HG03439 (cell line): ENCODE measurements around the gene BLVRA.
"Not testable (repeated sequence)": the region's sequence is repeated elsewhere in the genome, so short reads cannot be mapped to it uniquely, and the experiment has no call there.

Source experiments
- ATAC-seq: cut with Tn5 transposase; IDR thresholded peaks from one replicate; pipeline ENCODE4 v1.9.1; 2021; ENCODE audit warnings: mild to moderate bottlenecking, moderate library complexity; ENCODE audit not compliant: unreplicated experiment

Gene BLVRA

GRCh38 chr7:43768887-43769272 is 10.4 kb downstream of the BLVRA start:
- ATAC-seq: no peak

GRCh38 chr7:43769281-43769680 is 10.8 kb downstream of the BLVRA start:
- ATAC-seq: no peak

- ATAC-seq: no peak
Measured at GRCh38 chr7:43769791-43770465, 11.4 kb downstream of the BLVRA start.

GRCh38 chr7:43771128-43771527 is 12.6 kb downstream of the BLVRA start:
- ATAC-seq: no peak

GRCh38 chr7:43771573-43771972 is 13.1 kb downstream of the BLVRA start:
- no peak for ATAC-seq

GRCh38 chr7:43773268-43773667 is 14.8 kb downstream of the BLVRA start:
- ATAC-seq: not testable (repeated sequence)

- not testable (repeated sequence) for ATAC-seq
Measured at GRCh38 chr7:43775255-43775654, 16.8 kb downstream of the BLVRA start.

GRCh38 chr7:43778293-43779044 is 20.0 kb downstream of the BLVRA start:
- ATAC-seq: not testable (repeated sequence)

DNA sequence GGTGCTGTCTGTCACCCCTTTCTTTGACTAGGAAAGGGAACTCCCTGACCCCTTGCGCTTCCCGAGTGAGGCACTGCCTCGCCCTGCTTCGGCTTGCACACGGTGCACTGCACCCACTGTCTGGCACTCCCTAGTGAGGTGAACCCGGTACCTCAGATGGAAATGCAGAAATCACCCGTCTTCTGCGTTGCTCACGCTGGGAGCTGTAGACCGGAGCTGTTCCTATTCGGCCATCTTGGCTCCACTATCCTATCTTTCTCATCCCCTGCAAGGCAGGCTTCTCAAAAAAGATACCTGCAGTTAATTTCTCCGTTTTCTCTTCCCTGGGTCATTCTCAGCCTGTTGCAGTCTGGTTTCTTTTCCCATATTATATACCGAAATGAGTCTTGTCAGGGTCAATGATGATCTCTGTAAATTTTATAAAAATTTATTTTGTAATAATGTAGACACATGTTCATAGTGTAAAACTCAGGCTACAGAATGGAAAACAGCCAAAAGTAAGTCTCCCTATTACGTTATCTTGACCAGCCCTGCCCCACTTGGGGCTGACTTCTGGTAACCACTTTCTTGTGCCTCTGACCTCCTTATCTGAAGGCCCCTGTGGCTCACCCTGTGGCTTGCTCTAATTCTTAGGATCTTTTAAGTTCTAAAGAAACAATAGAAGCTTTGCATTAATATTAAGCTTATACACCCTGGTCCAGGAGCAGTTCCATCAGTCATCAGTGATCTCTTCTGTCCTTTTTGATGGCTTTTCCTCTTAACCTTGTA is 20.7 kb downstream of the BLVRA start:
- no peak for ATAC-seq

GRCh38 chr7:43781726-43782607 is 23.5 kb downstream of the BLVRA start:
- no peak for ATAC-seq

DNA sequence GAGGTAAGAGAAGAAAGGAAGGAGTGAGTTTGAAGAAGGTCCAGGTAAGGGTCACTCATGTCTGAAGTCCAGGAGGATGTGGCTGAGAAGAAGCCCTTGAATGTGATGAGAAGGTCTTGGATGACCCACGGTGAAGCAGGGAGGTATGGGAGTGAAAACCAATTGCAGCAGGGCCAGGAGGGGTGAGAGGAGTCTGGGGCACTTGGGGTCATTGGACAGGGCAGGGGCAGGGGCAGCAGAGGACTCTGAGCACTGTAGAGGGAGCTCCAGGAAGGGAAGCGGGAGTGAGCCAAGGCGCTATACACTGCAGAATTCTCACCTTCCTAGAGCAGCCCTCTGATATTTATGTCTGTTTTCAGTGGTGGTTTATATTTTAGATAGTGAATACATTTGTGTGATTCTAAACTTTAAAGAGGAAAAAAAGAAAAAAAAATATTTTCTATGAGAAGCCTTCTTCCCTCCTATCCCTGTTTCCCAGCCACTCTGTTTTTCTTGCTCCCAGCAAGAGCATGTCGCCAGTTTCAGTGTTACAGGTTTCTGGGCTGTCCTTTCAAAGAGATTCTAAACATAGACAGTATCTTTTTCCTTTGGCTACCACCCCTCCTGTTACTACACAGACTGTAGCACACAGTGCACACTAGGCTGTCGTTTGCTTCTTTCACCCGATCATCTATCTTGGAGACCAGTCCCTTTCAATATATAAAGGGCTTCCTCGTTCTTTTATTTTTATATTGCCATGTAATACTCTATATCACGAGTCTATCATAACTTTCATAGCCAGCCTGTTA is 24.5 kb downstream of the BLVRA start:
- ATAC-seq: no peak

- no peak for ATAC-seq
Measured at GRCh38 chr7:43784030-43784584, 25.6 kb downstream of the BLVRA start.

GRCh38 chr7:43784585-43785087 is 26.2 kb downstream of the BLVRA start:
- ATAC-seq: peak; percentile 88

GRCh38 chr7:43785420-43785819 is 26.9 kb downstream of the BLVRA start:
- no peak for ATAC-seq

GRCh38 chr7:43787771-43788170 is 29.3 kb downstream of the BLVRA start:
- no peak for ATAC-seq

DNA sequence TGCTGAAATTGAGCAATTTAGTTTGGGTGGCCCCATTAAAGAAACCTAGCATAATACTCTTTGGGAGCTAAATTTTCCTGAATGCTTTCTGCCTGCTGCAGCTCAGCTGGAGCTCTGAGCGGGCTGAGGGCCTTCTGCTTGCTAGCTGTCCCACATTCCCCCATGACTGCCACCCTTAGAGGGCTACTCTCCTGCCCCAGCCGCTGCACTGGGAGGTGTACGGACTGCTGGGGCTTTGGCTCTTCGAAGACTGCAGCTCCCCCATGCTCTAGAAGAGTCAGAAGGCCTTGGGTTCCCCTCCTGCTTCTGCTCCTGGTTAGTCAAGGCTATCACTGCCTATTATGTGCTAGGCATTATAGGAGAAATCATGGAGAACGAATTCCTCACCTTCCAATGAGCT is 31.5 kb downstream of the BLVRA start:
- ATAC-seq: no peak

DNA sequence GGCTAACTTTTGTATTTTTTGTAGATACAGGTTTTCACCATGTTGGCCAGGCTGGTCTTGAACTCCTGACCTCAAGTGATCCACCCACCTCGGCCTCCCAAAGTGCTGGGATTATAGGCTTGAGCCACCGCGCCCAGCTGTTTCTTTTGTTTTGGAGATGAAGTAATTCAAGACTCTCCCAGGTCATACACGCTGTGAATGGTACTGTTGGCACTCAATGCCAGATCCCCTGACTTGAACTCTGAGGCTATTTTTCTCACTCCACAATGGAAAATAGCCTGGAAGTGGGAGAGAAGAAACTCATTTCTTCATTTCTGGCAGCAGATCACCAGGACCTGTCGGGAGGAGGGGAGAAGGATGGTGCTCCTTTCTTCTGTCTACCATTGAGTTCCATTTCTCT is 32.4 kb downstream of the BLVRA start:
- no peak for ATAC-seq

DNA sequence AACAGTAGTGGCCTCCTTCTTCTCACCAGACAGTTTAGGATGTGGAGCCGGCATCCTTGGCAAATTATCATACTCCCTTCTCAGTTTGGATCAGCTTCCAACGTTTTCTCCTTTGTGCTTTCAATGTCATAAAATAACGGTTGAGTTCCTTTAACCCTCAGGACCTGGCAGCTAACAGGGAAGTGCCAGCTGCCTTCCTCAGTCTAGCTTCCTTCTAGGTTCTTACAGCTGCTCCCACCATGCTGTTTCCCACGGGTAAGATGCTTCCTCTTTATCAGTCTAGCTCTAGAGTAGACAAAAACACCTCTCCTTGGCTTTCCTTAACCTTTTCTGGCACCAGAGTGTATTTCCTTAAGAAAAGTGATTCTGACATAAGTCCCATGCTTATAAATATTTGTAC is 33.2 kb downstream of the BLVRA start:
- no peak for ATAC-seq

- no peak for ATAC-seq
Measured at GRCh38 chr7:43792471-43793150, 34.1 kb downstream of the BLVRA start.
